DLD1 (cell line): Measurements from ENCODE around the gene FNBP1.
"Not testable (repeated sequence)": the region's sequence is repeated elsewhere in the genome, so short reads cannot be mapped to it uniquely, and the experiment has no call there.

Experiments used
- in situ Hi-C: cut with HindIII; loops from 2 replicates; pipeline ENCODE4 v1.10.0; 2017; ENCODE audit warnings: low sequenced_read_pairs

Gene FNBP1

GRCh38 chr9:129995409-129996160, 47.4 kb downstream of the FNBP1 start:
- in situ Hi-C loops: no loop called here

GRCh38 chr9:129994882-129995281, 48.1 kb downstream of the FNBP1 start:
- in situ Hi-C loops: no loop called here

GRCh38 chr9:129991139-129991538, 51.9 kb downstream of the FNBP1 start:
- in situ Hi-C loops: not testable (repeated sequence)

GRCh38 chr9:129990269-129991010, 52.5 kb downstream of the FNBP1 start:
- in situ Hi-C loops: no loop called here

- in situ Hi-C loops: no loop called here
These were observed 53.2 kb downstream of the FNBP1 start for GRCh38 chr9:129989740-129990139.

GRCh38 chr9:129989362-129989708, 53.7 kb downstream of the FNBP1 start:
- in situ Hi-C loops: no loop called here

GRCh38 chr9:129988607-129989361, 54.2 kb downstream of the FNBP1 start:
- in situ Hi-C loops: no loop called here

- in situ Hi-C loops: no loop called here
These were observed 55.0 kb downstream of the FNBP1 start for GRCh38 chr9:129987941-129988340.

- in situ Hi-C loops: no loop called here
These were observed 55.9 kb downstream of the FNBP1 start for GRCh38 chr9:129987047-129987446.

GRCh38 chr9:129984589-129984988, 58.4 kb downstream of the FNBP1 start:
- in situ Hi-C loops: not testable (repeated sequence)

GRCh38 chr9:129983891-129984290, 59.1 kb downstream of the FNBP1 start:
- in situ Hi-C loops: no loop called here

GRCh38 chr9:129981180-129981907, 61.6 kb downstream of the FNBP1 start:
- in situ Hi-C loops: no loop called here

- in situ Hi-C loops: not testable (repeated sequence)
These were observed 62.8 kb downstream of the FNBP1 start for GRCh38 chr9:129980224-129980623.

GRCh38 chr9:129979071-129979745, 63.8 kb downstream of the FNBP1 start:
- in situ Hi-C loops: no loop called here

GRCh38 chr9:129972816-129973215, 70.2 kb downstream of the FNBP1 start:
- in situ Hi-C loops: no loop called here

- in situ Hi-C loops: no loop called here
These were observed 74.1 kb downstream of the FNBP1 start for GRCh38 chr9:129968690-129969485.

GRCh38 chr9:129964901-129965734, 77.9 kb downstream of the FNBP1 start:
- in situ Hi-C loops: no loop called here

GRCh38 chr9:129962889-129963703, 79.9 kb downstream of the FNBP1 start:
- in situ Hi-C loops: no loop called here
